KOPT-K1 (cell line): ENCODE data around the gene ZFYVE21.

Experiments
- H3K27ac ChIP-seq: fragments of 200-600 bp; sonication (generic); 2 replicates; pipeline ENCODE4 v1.5.1; 2016; ENCODE audit warnings: antibody characterized with exemption, mild to moderate bottlenecking, low read depth, low read length; ENCODE audit not compliant: poor library complexity, severe bottlenecking
- H3K36me3 ChIP-seq: fragments of 200-600 bp; sonication (generic); 2 replicates; pipeline ENCODE4 v1.5.1; 2017; ENCODE audit warnings: antibody characterized with exemption, mild to moderate bottlenecking, low read length, moderate library complexity; ENCODE audit not compliant: insufficient read depth
- H3K9me3 ChIP-seq: fragments of 200-600 bp; sonication (generic); 2 replicates; pipeline ENCODE4 v1.5.1; 2017; ENCODE audit warnings: antibody characterized with exemption, low read length, mild to moderate bottlenecking; ENCODE audit not compliant: insufficient read depth, poor library complexity, severe bottlenecking

Gene ZFYVE21

DNA sequence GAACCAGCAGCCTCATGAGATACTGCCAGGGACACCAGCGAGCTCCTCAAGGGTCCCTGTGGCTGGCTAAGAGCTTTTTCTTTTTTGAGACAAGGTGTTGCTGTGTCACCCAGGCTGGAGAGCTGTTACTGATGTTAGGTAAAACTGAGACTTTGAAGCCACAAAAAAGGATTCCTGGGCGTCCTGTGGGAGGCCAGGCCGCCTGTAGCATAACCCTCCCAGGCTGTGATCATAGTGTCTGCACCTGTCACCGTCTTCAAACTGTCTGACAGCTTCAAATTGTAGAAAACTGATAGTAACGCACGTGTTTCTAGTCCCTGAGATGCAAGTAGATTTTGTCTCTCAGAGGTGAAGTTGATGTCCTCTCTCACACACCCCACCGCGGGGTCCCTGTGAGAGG, 4.1 kb downstream of the ZFYVE21 start:
- H3K27ac ChIP-seq: peak overlapping the region; percentile 63
- peaks cover 9% of the 10 kb centered on the region; the same call in 1 of the 2 replicates for H3K36me3 ChIP-seq
- H3K9me3 ChIP-seq: no peaks in the 10 kb centered on the region

DNA sequence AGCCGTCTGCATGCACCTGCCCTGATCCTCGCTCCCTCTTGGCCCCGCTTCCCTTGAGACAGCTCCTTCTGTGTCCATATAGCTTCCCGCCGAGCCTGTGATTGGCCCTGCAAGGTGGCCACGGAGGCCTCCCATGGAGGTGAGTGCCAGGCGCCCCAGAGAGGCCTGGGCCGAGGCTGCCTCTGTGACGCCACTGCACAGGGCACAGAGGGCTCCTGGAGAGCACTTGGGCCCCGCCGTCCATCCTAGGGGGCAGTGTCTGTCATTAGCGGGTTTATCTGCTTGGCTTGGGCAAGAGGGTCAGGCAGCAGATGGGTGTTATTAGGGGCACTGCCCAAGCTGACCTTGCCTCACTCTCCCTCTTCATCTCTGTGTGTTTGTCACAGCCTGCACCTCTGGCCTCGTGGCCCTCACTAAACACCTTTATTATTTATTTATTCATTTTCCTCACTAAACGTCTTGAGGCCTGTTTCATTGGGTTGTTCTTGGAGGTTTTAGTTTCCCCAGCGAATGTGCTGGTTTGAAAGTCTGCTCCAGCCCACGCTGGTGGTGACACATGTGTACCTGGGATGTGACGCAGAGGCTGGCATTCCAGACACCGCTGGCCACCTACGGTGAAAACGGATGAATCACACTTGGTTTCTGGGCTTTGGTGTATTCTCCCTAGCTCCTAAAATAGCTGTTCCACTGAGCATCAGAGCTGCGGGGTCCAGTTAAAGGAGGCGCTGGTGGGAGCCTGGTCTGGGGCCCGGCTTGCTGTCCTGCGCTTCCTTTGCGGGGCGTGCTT, 5.9 kb downstream of the ZFYVE21 start:
- Histone ChIP-seq H3K27ac (peak overlapping the region; percentile 63), H3K9me3 (no peaks in the 10 kb centered on the region), H3K36me3 (peaks cover 21% of the 10 kb centered on the region; the same call in 1 of the 2 replicates)

DNA sequence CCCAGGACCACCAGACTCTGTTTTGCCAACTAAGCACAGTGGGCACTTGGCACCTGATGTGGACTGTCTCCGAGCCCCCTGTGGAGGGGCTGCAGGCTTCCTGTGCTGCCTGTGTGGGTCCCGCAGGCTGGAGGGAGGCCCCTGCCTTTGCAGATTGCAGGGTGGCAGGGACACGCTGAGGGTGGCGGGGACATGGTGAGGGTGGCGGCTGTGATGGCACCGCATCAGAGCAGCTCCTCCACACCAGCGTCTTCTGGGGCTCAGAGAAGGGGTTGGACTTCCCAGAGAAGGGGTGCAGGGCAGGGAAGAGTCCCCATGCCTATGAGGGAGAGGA, 8.1 kb downstream of the ZFYVE21 start:
- peaks cover 33% of the 10 kb centered on the region for H3K36me3 ChIP-seq
- H3K27ac ChIP-seq: no peak overlapping the region
- H3K9me3 ChIP-seq: no peaks in the 10 kb centered on the region

DNA sequence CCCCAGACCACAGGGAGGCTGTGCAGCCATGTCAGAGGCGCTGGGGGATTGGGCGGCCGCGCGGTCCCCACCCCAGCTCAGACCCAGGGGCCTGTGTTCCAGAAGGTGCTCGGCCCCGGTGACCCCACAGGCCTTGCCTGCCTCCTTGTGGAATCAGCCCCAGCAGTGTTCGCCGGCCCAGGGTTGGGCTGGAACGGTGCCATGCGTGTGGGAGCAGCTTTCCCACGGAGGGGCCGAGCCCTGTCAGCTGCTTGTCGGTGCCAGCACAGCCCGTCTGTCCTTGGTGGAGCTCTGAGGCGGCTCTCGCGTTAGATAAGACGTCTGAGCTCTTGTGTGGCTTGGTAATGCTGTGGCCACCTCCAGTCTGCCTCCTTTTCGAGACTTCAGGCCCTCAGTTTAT, 8.5 kb downstream of the ZFYVE21 start:
- H3K36me3 ChIP-seq: peaks cover 37% of the 10 kb centered on the region
- no peak overlapping the region for H3K27ac ChIP-seq
- H3K9me3 ChIP-seq: no peaks in the 10 kb centered on the region

DNA sequence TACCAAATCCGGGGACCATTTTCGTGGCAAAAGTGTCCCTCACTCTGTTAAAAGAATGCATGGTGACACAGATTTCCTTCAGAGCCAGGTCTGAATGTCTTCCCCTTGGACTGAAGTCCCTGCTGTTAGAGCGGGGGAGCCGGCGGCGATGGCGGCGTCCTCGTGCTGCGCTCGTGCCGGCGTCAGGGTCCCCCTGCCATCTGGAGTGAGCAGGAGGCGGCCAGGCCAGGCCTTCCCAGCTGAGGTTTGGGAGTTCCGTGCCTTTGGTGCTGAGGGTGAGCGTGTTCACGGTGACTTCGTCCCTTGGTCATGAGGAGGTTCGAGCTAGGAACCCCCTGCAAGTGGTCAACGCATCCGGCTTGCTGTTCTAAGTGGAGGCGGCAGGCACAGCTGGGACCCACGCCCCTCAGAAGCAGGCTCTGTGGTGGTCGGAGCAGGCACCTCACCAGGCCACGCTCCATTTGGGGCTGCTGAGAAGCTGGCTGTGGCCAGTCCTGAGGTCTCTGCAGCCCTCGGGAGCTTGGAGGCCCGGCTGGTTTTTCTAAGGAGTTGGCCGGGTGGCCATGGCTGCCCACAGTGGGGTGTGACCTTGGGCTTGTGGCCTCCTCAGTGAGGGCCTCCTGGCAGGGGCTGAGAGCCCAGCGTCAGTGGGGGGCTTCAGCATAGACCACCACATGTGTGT, 9.5 kb downstream of the ZFYVE21 start:
- H3K27ac ChIP-seq: no peak overlapping the region
- H3K36me3 ChIP-seq: peaks cover 47% of the 10 kb centered on the region
- no peaks in the 10 kb centered on the region for H3K9me3 ChIP-seq

DNA sequence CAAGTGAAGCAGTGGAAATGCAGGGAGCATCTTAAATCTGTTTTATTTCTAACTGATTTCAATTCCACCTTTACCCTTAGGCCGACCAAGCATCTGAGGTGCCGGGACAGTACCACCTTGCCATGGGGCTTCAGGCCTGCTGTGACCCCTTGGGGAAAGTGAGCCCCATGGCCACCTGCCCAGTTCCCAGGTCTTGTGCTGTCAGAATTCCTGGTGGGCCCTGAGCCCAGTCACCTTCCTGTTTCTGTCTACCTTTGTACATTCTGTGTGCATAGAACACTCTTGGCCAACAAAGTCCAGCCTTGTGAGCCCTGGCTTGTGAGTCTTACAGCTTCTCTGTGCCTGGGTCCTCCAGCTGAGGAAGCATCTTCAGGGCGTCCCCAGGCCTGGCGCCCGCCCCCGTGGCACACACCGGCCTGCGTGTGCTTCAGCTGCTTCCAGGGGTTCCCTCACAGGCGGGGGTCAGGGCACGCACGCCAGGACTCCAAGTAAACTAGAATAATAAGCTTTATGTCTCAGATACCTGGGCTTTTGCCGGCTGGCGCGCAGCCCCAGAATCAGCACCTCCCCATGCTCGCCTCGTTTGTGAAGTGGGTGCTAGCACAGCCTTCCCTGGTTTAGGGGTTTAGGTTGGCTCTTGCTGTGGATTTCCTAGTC, 10.3 kb downstream of the ZFYVE21 start:
- no peak overlapping the region for H3K27ac ChIP-seq
- peaks cover 54% of the 10 kb centered on the region for H3K36me3 ChIP-seq

DNA sequence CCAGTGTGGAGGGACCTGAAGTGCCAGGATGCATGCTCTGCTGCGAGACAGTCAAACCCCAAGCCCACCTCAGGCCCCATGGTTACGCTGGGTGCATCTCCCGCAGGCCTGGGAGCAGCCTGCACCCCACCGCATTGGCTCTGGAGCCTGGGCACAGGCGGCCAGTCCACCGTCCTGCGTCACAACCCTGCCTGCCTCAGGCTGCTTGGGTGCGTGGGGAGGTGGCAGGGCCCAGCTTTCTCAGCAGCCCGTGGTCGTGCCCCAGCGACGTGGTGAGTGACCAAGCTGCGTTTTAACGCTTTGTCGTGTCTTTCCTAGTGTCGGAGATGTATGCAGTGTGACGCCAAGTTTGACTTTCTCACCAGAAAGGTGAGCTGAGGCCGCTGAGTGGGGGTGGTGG, 10.9 kb downstream of the ZFYVE21 start:
- Histone ChIP-seq H3K36me3 (peaks cover 58% of the 10 kb centered on the region), H3K9me3 (no peaks in the 10 kb centered on the region), H3K27ac (no peak overlapping the region)

More for the DNA sequence above, 10.3 kb downstream of the ZFYVE21 start:
- H3K9me3 ChIP-seq: no peaks in the 10 kb centered on the region

DNA sequence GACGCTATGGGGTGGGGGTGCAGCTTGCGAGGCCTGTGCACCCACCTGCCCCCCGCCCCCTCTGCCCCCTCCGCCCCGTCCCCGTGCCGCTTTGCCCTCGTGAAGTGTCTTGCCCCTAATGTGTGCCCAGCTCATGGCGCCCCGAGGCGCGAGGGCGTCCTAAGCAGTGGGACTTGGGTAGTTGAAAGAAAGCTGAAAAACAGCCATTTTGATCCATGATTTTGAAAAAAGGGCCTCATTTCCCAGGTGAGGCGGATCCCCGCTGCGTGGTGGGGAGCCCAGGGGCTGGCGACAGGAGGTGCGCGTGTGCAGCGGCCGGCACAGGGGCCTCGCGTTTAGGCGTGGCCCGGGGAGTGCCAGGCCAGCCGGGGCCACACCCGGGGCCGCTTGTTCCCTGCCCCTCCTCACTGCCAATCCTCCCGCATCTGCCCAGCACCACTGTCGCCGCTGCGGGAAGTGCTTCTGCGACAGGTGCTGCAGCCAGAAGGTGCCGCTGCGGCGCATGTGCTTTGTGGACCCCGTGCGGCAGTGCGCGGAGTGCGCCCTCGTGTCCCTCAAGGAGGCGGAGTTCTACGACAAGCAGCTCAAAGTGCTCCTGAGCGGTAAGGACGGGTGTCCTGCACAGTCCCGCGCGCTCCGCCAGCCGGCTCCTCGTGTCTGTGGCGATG, 11.8 kb downstream of the ZFYVE21 start:
- H3K9me3 ChIP-seq: no peaks in the 10 kb centered on the region
- H3K36me3 ChIP-seq: peaks cover 68% of the 10 kb centered on the region
- no peak overlapping the region for H3K27ac ChIP-seq

DNA sequence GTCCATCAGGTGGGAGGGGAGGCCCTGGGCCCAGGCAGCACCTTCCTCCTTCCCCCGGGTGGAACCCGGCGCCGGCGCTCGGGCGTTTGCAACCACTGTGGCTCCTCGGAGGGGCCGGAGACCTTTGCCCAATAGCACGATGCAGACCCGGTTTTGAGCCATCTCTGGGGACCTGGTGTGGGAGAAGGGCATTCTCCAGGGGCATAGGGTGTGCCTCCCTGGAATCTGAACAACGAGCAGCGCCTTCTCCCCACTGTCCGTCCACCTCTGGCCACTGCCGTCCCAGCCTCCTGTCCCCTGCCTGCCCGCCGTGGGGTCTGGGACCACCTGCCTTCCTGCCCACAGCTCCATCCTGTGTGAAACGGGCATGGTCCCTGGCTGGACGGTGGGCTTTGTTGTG, 12.5 kb downstream of the ZFYVE21 start:
- no peak overlapping the region for H3K27ac ChIP-seq
- H3K36me3 ChIP-seq: peaks cover 75% of the 10 kb centered on the region
- H3K9me3 ChIP-seq: no peaks in the 10 kb centered on the region

DNA sequence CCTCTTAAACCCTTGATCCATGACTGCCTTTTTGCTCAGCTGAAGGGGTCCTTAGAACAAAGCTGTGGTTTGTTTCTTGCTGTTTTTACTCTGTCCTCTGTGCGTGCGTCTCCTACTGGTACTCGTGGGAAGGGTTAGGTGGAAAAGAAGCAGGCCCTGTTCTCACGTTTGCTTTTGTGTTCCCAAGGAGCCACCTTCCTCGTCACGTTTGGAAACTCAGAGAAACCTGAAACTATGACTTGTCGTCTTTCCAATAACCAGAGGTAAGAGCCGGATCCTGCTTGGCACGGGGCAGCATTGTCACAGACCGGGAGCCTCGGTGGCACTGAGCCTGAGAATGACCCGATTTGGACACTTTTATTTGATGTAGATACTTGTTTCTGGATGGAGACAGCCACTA, 13.1 kb downstream of the ZFYVE21 start:
- no peak overlapping the region for H3K27ac ChIP-seq
- peaks cover 81% of the 10 kb centered on the region for H3K36me3 ChIP-seq
- H3K9me3 ChIP-seq: no peaks in the 10 kb centered on the region

DNA sequence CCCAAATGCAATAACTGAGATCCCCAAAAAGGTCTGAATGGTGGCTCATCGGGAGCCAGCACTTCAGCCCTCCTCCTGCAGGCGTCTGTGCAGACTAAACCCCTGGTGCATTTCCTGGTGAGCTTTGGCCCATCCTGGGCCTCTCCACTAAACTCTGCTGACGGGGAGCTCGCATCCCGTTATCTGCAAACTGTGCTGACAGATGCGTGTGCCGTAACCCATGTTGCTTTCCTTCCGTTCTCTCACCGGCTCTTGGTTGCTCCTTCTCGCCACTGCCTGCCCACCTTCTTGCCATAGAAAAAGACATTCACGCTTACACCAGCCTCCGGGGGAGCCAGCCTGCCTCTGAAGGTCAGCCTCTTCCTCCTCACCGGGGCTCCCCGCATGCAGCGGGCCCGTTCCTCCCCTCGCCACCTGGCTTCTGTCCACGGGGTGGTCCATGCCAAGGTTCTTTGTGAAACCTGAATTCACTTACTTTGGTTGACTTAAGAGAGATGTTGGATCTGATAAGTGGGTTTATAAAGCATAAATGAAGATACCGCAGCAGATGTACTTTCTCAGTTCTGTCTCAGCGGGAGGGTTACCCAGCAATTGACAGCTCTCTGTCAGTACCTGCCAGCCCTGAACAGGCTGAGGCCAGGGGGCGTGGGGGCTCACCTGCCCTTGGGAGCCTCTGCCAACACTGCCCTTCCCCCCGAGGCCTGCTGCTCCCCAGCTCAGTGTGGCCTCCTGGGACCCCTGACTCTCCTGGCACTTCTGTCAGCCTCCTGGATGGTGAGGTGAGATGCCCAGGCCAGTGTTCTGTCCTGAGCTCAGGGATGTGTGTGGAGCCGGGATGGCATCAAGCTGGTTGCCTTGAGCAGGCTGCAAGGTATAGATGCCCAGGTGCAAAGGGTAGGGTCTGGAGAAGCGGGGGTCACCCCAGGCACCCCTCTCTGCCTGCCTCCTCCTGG, 14.2 kb downstream of the ZFYVE21 start:
- Histone ChIP-seq H3K36me3 (peaks cover 88% of the 10 kb centered on the region), H3K9me3 (no peaks in the 10 kb centered on the region), H3K27ac (no peak overlapping the region)

DNA sequence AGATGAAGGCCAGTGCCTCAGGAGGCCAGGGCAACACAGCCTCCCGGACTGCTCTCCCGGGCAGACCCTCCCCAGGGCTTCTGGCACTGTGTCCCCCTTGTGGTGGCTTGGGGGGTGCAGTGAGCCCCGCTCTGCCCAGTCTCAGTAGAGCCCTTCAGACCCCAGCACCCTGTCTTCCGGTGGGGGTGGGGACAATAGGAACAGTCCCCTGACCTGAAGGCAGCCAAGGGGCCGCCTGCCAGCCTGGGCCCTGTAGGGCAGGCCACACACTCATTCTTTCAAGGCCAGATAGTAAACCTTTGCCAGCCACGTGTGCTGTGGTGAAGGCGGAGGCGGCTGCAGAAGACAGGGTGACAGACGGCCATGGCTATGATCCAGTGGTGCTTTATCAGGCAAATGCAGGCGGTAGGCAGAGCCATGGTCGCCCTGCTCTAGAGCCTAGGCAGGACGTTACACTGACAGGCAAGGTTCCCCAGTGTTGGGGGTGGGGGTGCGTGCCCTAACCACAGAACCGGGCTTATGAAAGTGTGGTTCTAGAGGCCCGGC, 15.0 kb downstream of the ZFYVE21 start:
- Histone ChIP-seq H3K27ac (no peak overlapping the region), H3K9me3 (no peaks in the 10 kb centered on the region), H3K36me3 (peaks cover 91% of the 10 kb centered on the region)

DNA sequence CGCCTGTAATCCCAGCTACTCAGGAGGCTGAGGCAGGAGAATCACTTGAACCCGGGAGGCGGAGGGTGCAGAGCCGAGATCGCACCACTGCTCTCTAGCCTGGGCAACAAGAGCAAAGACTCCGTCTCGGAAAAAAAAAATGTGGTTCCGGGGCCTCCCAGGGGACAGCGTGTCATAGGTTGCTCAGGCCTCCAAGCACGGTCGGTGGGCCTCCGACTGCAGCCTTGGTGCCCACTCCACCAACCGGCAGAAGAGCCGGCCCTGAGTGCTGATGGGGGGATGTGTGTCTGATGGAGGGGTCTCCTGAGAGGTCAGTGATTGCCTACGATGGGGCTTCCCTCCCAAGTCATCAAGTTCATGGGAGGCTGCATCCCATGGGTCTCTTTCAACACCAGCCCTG, 15.9 kb downstream of the ZFYVE21 start:
- Histone ChIP-seq H3K36me3 (peaks cover 82% of the 10 kb centered on the region), H3K27ac (no peak overlapping the region), H3K9me3 (no peaks in the 10 kb centered on the region)
